GM12891 (cell line): ENCODE measurements around the gene DCAF8.

Source experiments
- DNase-seq: peaks from one replicate; pipeline ENCODE4 v3.0.0; 2011; ENCODE audit warnings: low spot score; ENCODE audit not compliant: insufficient read length
- FAIRE-seq: peaks from 2 replicates; lab custom pipeline; 2011; peaks lifted over from hg19 to GRCh38; lab: Jason Lieb, UNC
- PAX5 ChIP-seq: IDR thresholded peaks from 2 replicates; pipeline ENCODE4 v1.6.1; 2011; ENCODE audit warnings: low read length, moderate library complexity, mild to moderate bottlenecking; ENCODE audit not compliant: insufficient read depth, severe bottlenecking
- POLR2A ChIP-seq: IDR thresholded peaks from 2 replicates; pipeline ENCODE4 v1.6.1; 2011; ENCODE audit warnings: low read depth, low read length, control low read depth
- POLR2AphosphoS5 ChIP-seq: IDR thresholded peaks from 2 replicates; pipeline ENCODE4 v1.6.1; 2011; ENCODE audit warnings: low read depth, low read length, control low read depth
- POU2F2 ChIP-seq: IDR thresholded peaks from 2 replicates; pipeline ENCODE4 v1.6.1; 2011; ENCODE audit warnings: low read depth, mild to moderate bottlenecking, control low read depth, low read length, moderate library complexity
- SPI1 ChIP-seq: IDR thresholded peaks from 2 replicates; pipeline ENCODE4 v1.6.1; 2011; ENCODE audit warnings: low read depth, low read length, control low read depth
- TAF1 ChIP-seq: IDR thresholded peaks from 2 replicates; pipeline ENCODE4 v1.6.1; 2011; ENCODE audit warnings: low read depth, low read length, control low read depth

The DCAF8 gene

DNA sequence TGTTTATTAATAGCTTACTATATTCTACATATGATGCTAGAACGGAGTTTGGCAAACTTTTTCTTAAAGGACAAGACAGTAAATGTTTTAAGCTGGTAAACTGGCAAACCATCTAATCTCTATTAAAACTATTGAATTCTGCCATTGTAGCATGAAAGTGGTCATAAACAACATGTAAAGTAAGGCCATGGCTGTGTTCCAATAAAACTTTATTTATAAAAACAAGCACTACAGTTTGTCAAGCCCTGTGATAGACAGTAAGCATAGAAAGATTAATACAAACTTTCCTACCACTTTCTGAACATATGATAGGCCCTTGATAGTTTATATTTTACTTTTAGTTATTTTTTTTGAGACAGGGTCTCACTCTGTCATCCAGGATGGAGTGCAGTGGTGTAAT lies 34.8 kb downstream of the DCAF8 start:
- TF ChIP-seq PAX5 (no peak), TAF1 (no peak), POU2F2 (no peak), SPI1 (no peak), POLR2AphosphoS5 (no peak), POLR2A (no peak)
- FAIRE-seq = no peak
- DNase-seq = no peak

DNA sequence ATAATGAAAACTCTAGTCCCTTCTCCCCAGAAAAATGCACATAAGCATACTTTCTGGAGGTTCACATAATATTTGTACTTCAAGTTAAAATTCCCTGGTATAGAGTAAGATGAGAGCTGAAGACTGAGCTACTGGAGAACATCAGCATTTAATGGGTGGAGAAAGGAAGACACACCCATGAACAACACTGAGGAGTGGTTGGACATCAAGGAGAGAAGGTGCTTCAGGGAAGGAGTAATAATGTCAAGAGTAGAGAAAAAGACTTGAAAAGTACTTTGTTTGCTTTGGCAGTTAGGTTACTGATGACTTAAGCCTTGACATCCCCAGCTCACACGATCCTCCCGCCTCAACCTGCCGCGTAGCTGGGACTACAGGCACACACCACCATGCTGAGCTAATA lies 35.3 kb downstream of the DCAF8 start:
- FAIRE-seq (no peak), DNase-seq (no peak)
- no peak for TF ChIP-seq PAX5
- no peak for TF ChIP-seq TAF1

DNA sequence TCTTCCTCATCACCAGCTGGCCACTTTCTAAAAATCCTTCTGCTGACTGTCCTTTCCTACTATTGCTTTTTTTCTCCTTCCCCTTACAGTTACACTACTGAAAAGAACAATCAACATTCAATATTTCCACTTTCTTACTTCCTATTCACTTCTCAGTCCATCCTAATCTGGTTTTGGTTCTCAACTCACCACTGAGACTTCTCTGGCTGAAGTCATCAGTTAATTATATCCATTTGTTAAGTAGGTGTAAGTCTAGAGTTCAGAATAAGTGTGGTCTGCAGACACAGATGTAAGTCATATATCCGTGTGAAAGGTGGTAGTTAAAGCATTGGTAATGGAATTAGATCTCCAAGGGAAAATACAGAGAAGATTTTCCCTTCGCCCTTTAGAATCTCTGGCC lies 35.7 kb downstream of the DCAF8 start:
- no peak for FAIRE-seq
- DNase-seq = no peak
- TF ChIP-seq POU2F2 (no peak), PAX5 (no peak), POLR2A (no peak), POLR2AphosphoS5 (no peak), TAF1 (no peak), SPI1 (no peak)

DNA sequence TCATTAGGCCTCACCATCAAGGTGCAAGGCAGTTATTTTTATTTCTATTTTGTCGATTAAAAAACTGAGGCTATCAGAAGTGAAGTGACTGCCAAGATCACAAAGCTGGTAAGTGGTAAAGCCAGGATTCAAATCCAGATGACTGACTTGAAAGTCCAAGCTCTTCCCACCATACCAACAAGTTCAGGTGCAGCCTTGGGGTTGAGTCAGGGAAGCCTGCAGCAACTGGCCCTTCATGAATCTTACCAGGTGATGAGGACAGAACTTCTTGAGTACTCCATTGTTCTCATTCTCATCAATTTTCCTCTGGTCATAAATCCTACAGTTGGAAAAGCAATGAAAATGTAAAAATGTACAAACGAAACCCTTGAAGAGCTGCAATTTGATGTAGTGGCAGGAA lies 37.0 kb downstream of the DCAF8 start:
- TF ChIP-seq SPI1 = no peak
- TF ChIP-seq POLR2A = no peak
- no peak for TF ChIP-seq POU2F2
- TF ChIP-seq POLR2AphosphoS5 = no peak
- TF ChIP-seq TAF1 = no peak
- no peak for TF ChIP-seq PAX5
- FAIRE-seq = no peak
- DNase-seq = no peak

DNA sequence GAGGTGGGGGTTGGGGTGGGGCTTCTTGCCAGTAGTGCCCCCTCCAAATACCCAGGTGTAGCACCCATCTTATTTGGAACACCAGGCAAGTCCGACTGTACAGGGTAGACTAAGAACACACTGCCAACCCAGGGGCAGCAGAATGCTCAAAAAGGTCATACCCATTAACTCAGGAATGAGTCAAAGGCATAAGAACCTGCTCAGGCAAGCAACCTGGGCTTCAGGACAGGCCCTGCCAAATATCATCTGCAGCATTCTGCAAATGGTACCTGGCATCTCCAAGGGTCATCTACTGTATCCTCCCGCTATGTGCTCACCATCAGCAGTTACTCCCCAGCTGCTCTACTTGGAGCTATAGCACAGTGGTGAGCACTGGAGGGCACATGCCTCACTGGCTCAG lies 37.7 kb downstream of the DCAF8 start:
- FAIRE-seq (no peak), DNase-seq (no peak)
- TF ChIP-seq TAF1 = no peak
- no peak for TF ChIP-seq PAX5
- TF ChIP-seq SPI1 = no peak
- TF ChIP-seq POU2F2 = no peak
- TF ChIP-seq POLR2AphosphoS5 = no peak
- TF ChIP-seq POLR2A = no peak

DNA sequence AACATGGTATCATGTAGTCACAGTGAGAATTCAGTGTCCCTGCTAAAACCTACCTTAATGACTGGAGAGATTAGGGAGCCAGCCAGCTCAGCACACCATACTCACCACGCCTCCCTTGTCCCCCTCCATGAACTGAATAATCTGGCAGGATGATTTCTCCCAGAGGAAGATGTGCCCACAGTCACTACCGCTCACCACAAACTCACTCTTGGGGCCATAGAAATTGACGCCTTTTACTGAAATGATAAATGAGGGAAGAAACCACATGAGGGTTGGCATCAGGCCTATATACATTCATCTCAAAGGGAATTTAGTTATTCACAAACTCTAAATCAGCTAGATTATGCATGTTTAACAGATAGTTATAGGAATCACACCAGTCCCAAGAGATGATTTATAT lies 39.8 kb downstream of the DCAF8 start:
- no peak for FAIRE-seq
- TF ChIP-seq POLR2AphosphoS5 (no peak), PAX5 (no peak), SPI1 (no peak), POLR2A (no peak), POU2F2 (no peak), TAF1 (no peak)
- DNase-seq = no peak

DNA sequence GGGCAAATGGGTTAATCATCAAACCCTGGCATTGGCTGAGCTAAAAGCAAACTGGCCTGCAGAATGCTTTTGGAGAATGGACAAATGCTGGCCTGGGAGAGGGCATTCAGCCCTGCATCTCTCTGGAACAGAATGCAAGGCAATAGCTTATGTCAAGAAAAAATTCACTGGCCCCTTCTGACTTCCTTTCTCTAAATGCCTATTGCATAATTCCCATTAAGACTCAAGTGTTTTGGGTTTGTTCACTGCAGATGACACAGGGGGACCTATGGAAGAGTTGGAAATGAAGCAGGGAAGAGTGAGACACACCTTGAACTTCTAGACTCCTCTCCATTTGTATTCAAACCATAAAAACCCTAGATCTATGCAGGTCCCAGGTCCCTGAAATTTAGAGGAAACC lies 41.3 kb downstream of the DCAF8 start:
- DNase-seq (no peak), FAIRE-seq (no peak)
- TF ChIP-seq TAF1 (no peak), PAX5 (no peak), POLR2A (no peak), POU2F2 (no peak), SPI1 (no peak), POLR2AphosphoS5 (no peak)

DNA sequence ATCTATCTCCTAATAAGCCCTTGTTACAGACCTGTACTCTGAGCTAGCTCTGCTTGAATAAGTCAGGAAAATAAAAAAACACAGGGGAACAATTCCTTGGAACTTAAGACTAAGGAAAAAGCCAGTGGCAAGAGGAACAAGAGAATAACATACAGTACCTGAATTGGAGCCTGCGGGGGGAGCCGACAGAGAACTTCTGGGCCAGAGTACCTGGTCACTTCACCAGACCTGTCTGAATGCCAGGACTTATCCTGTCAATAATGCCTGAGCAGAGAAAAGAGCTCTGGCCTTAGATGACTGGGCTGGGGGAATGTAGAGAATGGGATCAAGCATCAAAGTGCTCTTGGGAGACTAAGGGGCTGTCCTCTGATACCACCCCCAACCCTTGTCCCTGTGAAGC lies 42.0 kb downstream of the DCAF8 start:
- no peak for TF ChIP-seq TAF1
- TF ChIP-seq POU2F2 = no peak
- no peak for TF ChIP-seq POLR2AphosphoS5
- no peak for TF ChIP-seq POLR2A
- TF ChIP-seq SPI1 = no peak
- TF ChIP-seq PAX5 = no peak
- FAIRE-seq = no peak
- DNase-seq = no peak

DNA sequence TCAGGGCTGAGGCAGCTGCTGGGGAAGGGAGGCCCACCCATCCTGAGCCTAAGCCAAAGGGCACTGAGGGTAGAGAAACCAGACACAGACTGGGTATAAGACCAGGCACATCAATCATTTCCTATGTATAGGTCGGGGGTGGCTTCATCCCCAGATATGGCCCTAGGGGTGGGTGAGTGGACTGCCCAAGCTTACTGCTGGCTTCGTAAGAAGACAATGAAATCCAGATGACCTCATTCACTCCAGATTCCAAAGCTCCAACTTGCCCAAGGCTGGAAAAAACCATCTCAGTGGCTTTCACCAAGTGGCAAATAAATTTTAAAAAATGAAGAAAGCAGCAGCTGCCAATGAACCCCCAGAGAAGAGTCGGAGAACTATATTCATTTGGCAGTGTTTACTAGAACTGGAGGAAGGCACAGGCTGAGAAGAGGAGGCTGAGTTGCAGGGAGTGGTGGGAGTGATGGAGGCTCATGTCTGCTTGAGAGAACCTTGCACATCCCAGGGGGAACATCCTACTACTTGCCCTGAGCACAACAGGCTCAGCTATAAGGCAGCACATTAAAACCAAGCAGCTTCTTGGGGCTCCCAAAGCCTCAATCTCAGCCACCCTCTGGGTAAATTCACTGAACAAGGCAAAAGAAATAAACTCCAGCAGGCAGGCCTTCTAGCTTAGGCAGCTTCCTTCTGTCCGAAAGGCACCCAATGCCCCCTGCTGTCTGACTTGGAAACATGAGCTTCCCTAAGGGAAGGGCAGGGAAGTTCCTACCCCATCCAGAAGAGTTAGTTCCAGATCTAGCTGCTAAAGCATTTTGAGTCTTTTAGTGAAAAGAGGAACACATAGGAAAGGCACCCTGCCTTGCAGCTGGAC lies 43.1 kb downstream of the DCAF8 start:
- FAIRE-seq (no peak), DNase-seq (no peak)
- TF ChIP-seq POLR2A (no peak), POU2F2 (no peak), PAX5 (no peak), POLR2AphosphoS5 (no peak), SPI1 (no peak), TAF1 (no peak)

DNA sequence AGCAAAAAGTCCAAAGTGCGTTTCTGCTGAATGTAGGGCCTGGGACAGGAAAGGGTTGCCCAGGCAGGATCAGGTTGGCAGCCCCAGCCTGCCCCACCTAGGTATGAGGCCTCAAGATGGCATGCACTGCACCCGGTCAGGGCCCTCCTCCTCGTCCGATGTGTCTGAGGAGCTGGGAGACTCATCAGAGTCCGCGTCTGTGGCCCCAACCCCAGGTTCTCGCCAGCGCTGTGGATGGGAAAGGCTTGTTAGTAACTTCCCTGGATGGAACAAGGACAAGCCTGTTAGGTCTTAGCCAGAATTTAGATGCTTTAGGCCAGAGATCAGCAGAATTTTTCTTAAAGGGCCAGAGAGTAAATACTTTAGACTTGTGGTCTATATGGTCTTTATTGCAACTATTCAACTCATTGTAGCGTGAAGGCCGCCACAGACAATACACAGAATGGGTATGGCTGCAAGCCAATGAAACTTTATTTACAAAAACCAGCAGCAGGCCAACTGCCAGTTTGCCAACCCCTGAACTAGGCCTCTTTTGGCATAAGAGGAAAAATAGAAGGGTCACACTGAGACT lies 44.8 kb downstream of the DCAF8 start:
- DNase-seq (no peak), FAIRE-seq (no peak)
- TF ChIP-seq SPI1 = no peak
